Fibroblast of lung (primary cell): ENCODE results near the gene ALDH7A1.

Experiments used
- EZH2 ChIP-seq: IDR thresholded peaks from 2 replicates; pipeline ENCODE4 v1.5.1; 2012; ENCODE audit warnings: low read length, control low read depth, mild to moderate bottlenecking; ENCODE audit errors: missing control alignments
- TF ChIP-seq, protein P1 (sequence below), 2 donors: IDR thresholded peaks in 1 of 2; conservative IDR thresholded peaks in 1 of 2; 1 replicate in 1 of 2; 2 replicates in 1 of 2; pipeline ENCODE4 v1.5.1; 2011 to 2012; ENCODE audit warnings: low read length in 2 of 2, control low read depth in 1 of 2, inconsistent platforms in 1 of 2, low read depth in 1 of 2, mild to moderate bottlenecking in 1 of 2

DNA sequence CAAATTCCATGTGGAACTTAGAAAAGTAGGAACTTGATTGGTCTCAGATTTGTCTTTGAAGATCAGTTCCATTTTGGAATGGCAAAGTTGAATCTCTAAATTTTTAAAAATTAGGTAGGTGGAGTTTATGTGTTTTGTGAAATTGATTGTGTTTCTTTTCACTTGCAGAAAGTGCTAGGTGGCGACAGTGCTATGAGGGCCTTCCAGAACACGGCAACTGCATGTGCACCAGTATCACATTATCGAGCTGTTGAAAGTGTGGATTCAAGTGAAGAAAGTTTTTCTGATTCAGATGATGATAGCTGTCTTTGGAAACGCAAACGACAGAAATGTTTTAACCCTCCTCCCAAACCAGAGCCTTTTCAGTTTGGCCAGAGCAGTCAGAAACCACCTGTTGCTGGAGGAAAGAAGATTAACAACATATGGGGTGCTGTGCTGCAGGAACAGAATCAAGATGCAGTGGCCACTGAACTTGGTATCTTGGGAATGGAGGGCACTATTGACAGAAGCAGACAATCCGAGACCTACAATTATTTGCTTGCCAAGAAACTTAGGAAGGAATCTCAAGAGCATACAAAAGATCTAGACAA lies 8.5 kb upstream of the ALDH7A1 start:
- TF ChIP-seq, protein P1, sequence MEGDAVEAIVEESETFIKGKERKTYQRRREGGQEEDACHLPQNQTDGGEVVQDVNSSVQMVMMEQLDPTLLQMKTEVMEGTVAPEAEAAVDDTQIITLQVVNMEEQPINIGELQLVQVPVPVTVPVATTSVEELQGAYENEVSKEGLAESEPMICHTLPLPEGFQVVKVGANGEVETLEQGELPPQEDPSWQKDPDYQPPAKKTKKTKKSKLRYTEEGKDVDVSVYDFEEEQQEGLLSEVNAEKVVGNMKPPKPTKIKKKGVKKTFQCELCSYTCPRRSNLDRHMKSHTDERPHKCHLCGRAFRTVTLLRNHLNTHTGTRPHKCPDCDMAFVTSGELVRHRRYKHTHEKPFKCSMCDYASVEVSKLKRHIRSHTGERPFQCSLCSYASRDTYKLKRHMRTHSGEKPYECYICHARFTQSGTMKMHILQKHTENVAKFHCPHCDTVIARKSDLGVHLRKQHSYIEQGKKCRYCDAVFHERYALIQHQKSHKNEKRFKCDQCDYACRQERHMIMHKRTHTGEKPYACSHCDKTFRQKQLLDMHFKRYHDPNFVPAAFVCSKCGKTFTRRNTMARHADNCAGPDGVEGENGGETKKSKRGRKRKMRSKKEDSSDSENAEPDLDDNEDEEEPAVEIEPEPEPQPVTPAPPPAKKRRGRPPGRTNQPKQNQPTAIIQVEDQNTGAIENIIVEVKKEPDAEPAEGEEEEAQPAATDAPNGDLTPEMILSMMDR (conservative IDR thresholded peaks at IDR 0.05 in 1 of 2, IDR thresholded peaks at IDR 0.05 in 1 of 2; ENCODE audit: low read depth in 1 of 2, low read length in 2 of 2): no peak
- TF ChIP-seq EZH2: no peak
